ENCODE measurements around the gene NR1I2.

NR1I2 gene

GRCh38 chr3:119781330-119782198 lies at the start of gene NR1I2:
TSS of gene NR1I2 (plus strand) at chr3:119782101.
- no peak for DNase-seq (ENCODE audit: low spot score)
- no peak for FAIRE-seq

GRCh38 chr3:119733812-119734211 lies 48.1 kb upstream of the NR1I2 start:
- DNase-seq (ENCODE audit: low spot score) (no peak), FAIRE-seq (no peak)

GRCh38 chr3:119738741-119739140 lies 43.2 kb upstream of the NR1I2 start:
- DNase-seq (ENCODE audit: low spot score) (no peak), FAIRE-seq (no peak)

GRCh38 chr3:119741657-119742590 lies 40.0 kb upstream of the NR1I2 start:
- no peak for DNase-seq (ENCODE audit: low spot score)
- FAIRE-seq, result no peak

GRCh38 chr3:119743921-119744320 lies 38.0 kb upstream of the NR1I2 start:
- no peak for DNase-seq (ENCODE audit: low spot score)
- FAIRE-seq, result no peak

- FAIRE-seq, result no peak
- DNase-seq (ENCODE audit: low spot score), result no peak
Measured at GRCh38 chr3:119745942-119746341, 36.0 kb upstream of the NR1I2 start.

- FAIRE-seq (no peak), DNase-seq (ENCODE audit: low spot score) (no peak)
Measured at GRCh38 chr3:119746423-119746822, 35.5 kb upstream of the NR1I2 start.

GRCh38 chr3:119747357-119747756 lies 34.5 kb upstream of the NR1I2 start:
- DNase-seq (ENCODE audit: low spot score) (no peak), FAIRE-seq (no peak)

- FAIRE-seq, result no peak
- DNase-seq (ENCODE audit: low spot score), result no peak
Measured at GRCh38 chr3:119748991-119749390, 32.9 kb upstream of the NR1I2 start.

GRCh38 chr3:119751423-119751822 lies 30.5 kb upstream of the NR1I2 start:
- DNase-seq (ENCODE audit: low spot score) (no peak), FAIRE-seq (no peak)

GRCh38 chr3:119759962-119760361 lies 21.9 kb upstream of the NR1I2 start:
- FAIRE-seq (no peak), DNase-seq (ENCODE audit: low spot score) (no peak)

GRCh38 chr3:119762876-119763275 lies 19.0 kb upstream of the NR1I2 start:
- no peak for FAIRE-seq
- DNase-seq (ENCODE audit: low spot score), result no peak

GRCh38 chr3:119763466-119763865 lies 18.4 kb upstream of the NR1I2 start:
- FAIRE-seq, result no peak
- DNase-seq (ENCODE audit: low spot score), result no peak

- FAIRE-seq (no peak), DNase-seq (ENCODE audit: low spot score) (no peak)
Measured at GRCh38 chr3:119765239-119765638, 16.7 kb upstream of the NR1I2 start.

- FAIRE-seq, result no peak
- DNase-seq (ENCODE audit: low spot score), result no peak
Measured at GRCh38 chr3:119767936-119768601, 13.8 kb upstream of the NR1I2 start.

- FAIRE-seq, result no peak
Measured at GRCh38 chr3:119768668-119769393, 13.1 kb upstream of the NR1I2 start.

GRCh38 chr3:119769394-119770149 lies 12.3 kb upstream of the NR1I2 start:
- no peak for DNase-seq (ENCODE audit: low spot score)
- FAIRE-seq, result no peak

More at GRCh38 chr3:119768668-119769393, 13.1 kb upstream of the NR1I2 start:
- DNase-seq (ENCODE audit: low spot score), result no peak

GRCh38 chr3:119774444-119774843 lies 7.5 kb upstream of the NR1I2 start:
- no peak for DNase-seq (ENCODE audit: low spot score)
- no peak for FAIRE-seq

GRCh38 chr3:119776304-119776703 lies 5.6 kb upstream of the NR1I2 start:
- no peak for FAIRE-seq
- no peak for DNase-seq (ENCODE audit: low spot score)

- FAIRE-seq, result no peak
- DNase-seq (ENCODE audit: low spot score), result no peak
Measured at GRCh38 chr3:119778176-119778575, 3.7 kb upstream of the NR1I2 start.
